Transverse colon (tissue), 4 donors: Measurements from ENCODE around the gene RIN3. TPM values are rescaled to one million over a fixed set of nuclear protein-coding genes. Genes with fewer than 3 reads are reported as not detected.
A peak's percentile ranks its signal among the peaks of the same experiment; 100 is the strongest.

Experiments used
- DNase-seq: peaks from one replicate; pipeline ENCODE4 v3.0.0-alpha.2; 2019
- H3K27ac ChIP-seq, 4 donors: fragments of 200-600 bp; sonication (generic); 2 replicates each; pipeline ENCODE4 v1.5.1; 2016 to 2018; ENCODE audit warnings: inconsistent platforms in 4 of 4
- H3K27me3 ChIP-seq: fragments of 200-600 bp; sonication (generic); 2 replicates; pipeline ENCODE4 v1.5.1; 2017; ENCODE audit warnings: inconsistent platforms
- H3K36me3 ChIP-seq, 4 donors: fragments of 200-600 bp; sonication (generic); 2 replicates each; pipeline ENCODE4 v1.5.1; 2017 to 2019; ENCODE audit warnings: inconsistent platforms in 4 of 4
- H3K4me1 ChIP-seq, 4 donors: fragments of 200-600 bp; sonication (generic); 2 replicates each; pipeline ENCODE4 v1.5.1; 2017 to 2020; ENCODE audit warnings: inconsistent platforms in 4 of 4
- H3K4me3 ChIP-seq, 4 donors: fragments of 200-600 bp; sonication (generic); 1 replicate in 1 of 4; 2 replicates in 3 of 4; pipeline versions ENCODE4 v1.5.1 to v1.6.1; 2017 to 2019; ENCODE audit warnings: inconsistent platforms in 4 of 4
- H3K9me3 ChIP-seq, 2 donors: fragments of 200-600 bp; sonication (generic); 2 replicates each; pipeline ENCODE4 v1.5.1; 2017 to 2019; ENCODE audit warnings: inconsistent platforms in 2 of 2
- CTCF ChIP-seq, 5 experiments: fragments of 200-600 bp in 3 of 5; fragments of 450-650 bp in 2 of 5; sonication (generic) in 3 of 5; IDR thresholded peaks; 1 replicate in 2 of 5; 2 replicates in 3 of 5; pipeline ENCODE4 v1.5.1; 2016 to 2017; ENCODE audit warnings: antibody characterized with exemption in 5 of 5, inconsistent platforms in 3 of 5, mild to moderate bottlenecking in 2 of 5, moderate library complexity in 1 of 5
- EP300 ChIP-seq: sonication (generic); formaldehyde crosslinking; IDR thresholded peaks from one replicate; pipeline ENCODE4 v1.6.1; 2017; ENCODE audit warnings: antibody characterized with exemption, low read depth
- POLR2A ChIP-seq: fragments of 450-650 bp; IDR thresholded peaks from one replicate; pipeline ENCODE4 v1.6.1; 2016; ENCODE audit warnings: antibody characterized with exemption, mild to moderate bottlenecking, moderate library complexity
- POLR2AphosphoS5 ChIP-seq, 3 donors: sonication (generic); formaldehyde crosslinking; IDR thresholded peaks; one replicate each; pipeline ENCODE4 v1.6.1; 2016; ENCODE audit warnings: antibody characterized with exemption in 3 of 3
- WGBS, 2 donors: methylation state at CpG; one replicate each; pipeline ENCODE4 v1.1.5; 2018; ENCODE audit warnings: low coverage in 1 of 2; 5-methylcytosine and 5-hydroxymethylcytosine counted together
- in situ Hi-C, 4 donors: fragments of 200-750 bp; cut with MboI; loops; one replicate each; pipeline versions ENCODE4 v1.15.0 to v1.15.1; 2017; ENCODE audit warnings: low sequenced_read_pairs in 3 of 4, low pct_ligation_motif_present in 1 of 4, low pct_unique_long_range_greater_than_20kb in 1 of 4
- intact Hi-C: fragments of 100-400 bp; cut with DNase I; formaldehyde crosslinking; loops from one replicate; pipeline ENCODE4 v1.15.1; 2023; ENCODE audit warnings: low total_unique reads
- total RNA-seq, 4 donors: library from RNA; depleted of rRNA; stranded (reverse); fragments of >200 nt; gene quantifications; one replicate each; pipeline ENCODE4 v1.1.0, GENCODE V29; 2016

The RIN3 gene
- total RNA-seq, 4 donors from 2014 or later, result 16.2 to 24.3 (median 20.7) TPM

- no peak overlapping the region for H3K4me3 ChIP-seq
- WGBS, 2 donors, result 65 to 71% methylated on average over 7 of the region's 7 CpGs
- in situ Hi-C loops (no loop called here), intact Hi-C loops (no loop called here)
- H3K4me1 ChIP-seq, result peaks cover 6 to 23% (median 7%) of the 10 kb centered on the region in 4 donors
- TF ChIP-seq CTCF (IDR thresholded peaks at IDR 0.05), result peak in 1 of 5 experiments; percentile 19
- TF ChIP-seq EP300, result no peak
- peak; percentile 22 to 53 (median 26) for TF ChIP-seq POLR2AphosphoS5 (IDR thresholded peaks at IDR 0.05)
- no peak for TF ChIP-seq POLR2A
- DNase-seq, result no peak
- no peaks in the 10 kb centered on the region for H3K9me3 ChIP-seq
- H3K36me3 ChIP-seq, result no peaks in the 10 kb centered on the region
- H3K27me3 ChIP-seq, result no peaks in the 10 kb centered on the region
- peak overlapping the region; percentile 14 to 67 (median 49) for H3K27ac ChIP-seq
Observed at GRCh38 chr14:92546347-92547053, 32.9 kb downstream of the RIN3 start.

DNA sequence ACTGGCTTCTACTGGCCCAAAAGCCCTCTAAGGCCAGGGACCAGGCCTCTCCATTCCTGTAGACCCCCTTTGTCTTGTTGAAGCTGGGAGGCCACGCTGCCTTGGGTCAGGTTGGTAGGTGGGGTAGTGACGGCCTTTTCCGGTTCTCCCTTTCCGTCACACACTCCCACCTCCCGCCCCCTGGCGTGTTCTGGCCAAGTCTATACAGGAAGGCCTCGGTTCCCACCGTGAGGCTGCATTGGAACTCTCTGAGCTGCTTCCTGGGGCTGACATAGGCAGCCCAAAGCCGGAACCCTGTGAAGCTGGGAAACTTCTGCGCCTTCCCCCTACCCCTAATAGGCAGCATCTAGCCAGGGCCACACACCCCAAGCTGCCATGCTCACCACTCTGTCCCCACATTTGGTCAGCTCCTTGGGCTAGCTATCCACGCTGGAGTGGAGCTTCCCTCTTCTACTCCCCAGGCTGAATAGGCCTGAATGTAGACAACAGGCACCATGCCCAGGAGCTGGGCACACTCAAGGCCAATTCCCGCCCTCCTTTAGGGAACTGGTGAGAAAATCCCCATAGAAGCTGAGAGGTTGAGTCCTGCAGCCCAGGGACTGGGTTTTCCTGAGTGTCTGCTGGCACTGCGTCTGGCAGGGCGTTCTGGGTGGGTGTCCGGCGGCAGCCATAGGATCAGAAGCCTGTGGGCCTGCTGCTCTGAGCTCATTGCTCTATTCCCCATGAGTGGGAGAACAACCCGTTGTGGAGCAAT is 35.7 kb downstream of the RIN3 start:
- Histone ChIP-seq H3K4me1 (peaks cover 13 to 38% (median 24%) of the 10 kb centered on the region in 4 donors), H3K27ac (peak overlapping the region; percentile 40 to 67 (median 54)), H3K9me3 (no peaks in the 10 kb centered on the region), H3K27me3 (no peaks in the 10 kb centered on the region), H3K4me3 (no peak overlapping the region), H3K36me3 (no peaks in the 10 kb centered on the region)
- TF ChIP-seq CTCF (IDR thresholded peaks at IDR 0.05), result no peak
- intact Hi-C loops, result no loop called here
- DNase-seq, result no peak
- in situ Hi-C loops, result no loop called here
- 86% methylated on average over 16 of the region's 17 CpGs; no CpG with 5 or more reads in 1 of the 2 donors for WGBS, 2 donors

- in situ Hi-C loops (no loop called here), intact Hi-C loops (loop anchor here (5.0 kb wide), 1 partner anchor 1668 kb away; no protein-coding TSS in a partner anchor)
- no peaks in the 10 kb centered on the region for H3K27me3 ChIP-seq
- DNase-seq, result no peak
- no peaks in the 10 kb centered on the region for H3K9me3 ChIP-seq
- peaks cover 13 to 33% (median 24%) of the 10 kb centered on the region in 4 donors for H3K4me1 ChIP-seq
- TF ChIP-seq EP300 (no peak), POLR2A (no peak), POLR2AphosphoS5 (IDR thresholded peaks at IDR 0.05) (peak in 1 of 3 donors; percentile 10)
- H3K4me3 ChIP-seq, result no peak overlapping the region
- peak overlapping the region; percentile 40 to 67 (median 54) for H3K27ac ChIP-seq
- 47% methylated on average over 7 of the region's 7 CpGs; no CpG with 5 or more reads in 1 of the 2 donors for WGBS, 2 donors
- no peaks in the 10 kb centered on the region for H3K36me3 ChIP-seq
Observed at GRCh38 chr14:92549859-92550230, 36.3 kb downstream of the RIN3 start.

DNA sequence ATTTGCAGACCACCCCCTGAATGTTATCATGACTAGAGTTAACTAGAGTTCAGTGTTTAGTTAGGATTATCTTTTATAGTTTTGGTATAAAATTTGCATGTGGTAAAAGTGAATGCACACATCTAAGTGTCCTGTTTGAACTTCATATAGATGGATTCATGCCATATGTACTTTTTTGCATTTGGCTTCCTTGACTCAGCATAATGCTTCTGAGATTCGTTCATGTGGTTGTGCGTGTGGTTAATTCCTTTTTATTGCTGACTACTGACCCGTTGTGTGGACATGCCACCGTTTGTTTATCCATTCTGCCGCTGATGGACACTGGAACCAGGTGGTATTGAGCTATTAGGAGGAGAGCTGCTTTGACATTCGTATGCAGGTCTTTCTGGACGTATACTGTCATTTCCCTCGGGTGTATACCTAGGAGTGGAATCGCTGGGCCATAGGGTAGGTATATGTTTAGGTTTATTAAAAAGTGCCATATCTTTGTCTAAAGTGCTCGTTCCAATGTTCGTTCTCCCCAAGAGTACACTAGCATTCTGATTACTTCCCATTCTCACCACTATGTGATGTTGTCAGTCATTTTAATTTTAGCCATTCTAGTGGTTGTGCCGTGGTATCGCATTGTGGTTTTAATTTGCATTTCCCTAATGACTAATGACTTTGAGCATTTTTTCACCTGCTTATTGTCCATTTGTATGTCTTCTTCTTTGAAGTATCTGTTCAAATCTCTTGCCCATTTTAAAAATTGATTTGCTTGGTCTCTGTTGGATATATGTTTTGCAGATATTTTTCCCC is 37.7 kb downstream of the RIN3 start:
- peak overlapping the region; percentile 5 to 67 (median 46) for H3K27ac ChIP-seq
- H3K4me3 ChIP-seq, result no peak overlapping the region
- peaks cover 13 to 33% (median 24%) of the 10 kb centered on the region in 4 donors for H3K4me1 ChIP-seq
- TF ChIP-seq CTCF (IDR thresholded peaks at IDR 0.05) (peak in 3 of 5 experiments; percentile 13 to 43 (median 41)), POLR2A (no peak), POLR2AphosphoS5 (IDR thresholded peaks at IDR 0.05) (no peak)
- in situ Hi-C loops, result no loop called here
- H3K27me3 ChIP-seq, result no peaks in the 10 kb centered on the region
- H3K9me3 ChIP-seq, result no peaks in the 10 kb centered on the region
- peaks cover 0 to 4% (median 0%) of the 10 kb centered on the region in 4 donors for H3K36me3 ChIP-seq
- intact Hi-C loops, result loop anchor here (5.0 kb wide), 1 partner anchor 1669 kb away; no protein-coding TSS in a partner anchor
- 65 to 67% methylated on average over 10 to 13 of the region's 13 CpGs for WGBS, 2 donors
- DNase-seq, result no peak
